ENCODE results near the gene DNM1L.

DNM1L gene

DNA sequence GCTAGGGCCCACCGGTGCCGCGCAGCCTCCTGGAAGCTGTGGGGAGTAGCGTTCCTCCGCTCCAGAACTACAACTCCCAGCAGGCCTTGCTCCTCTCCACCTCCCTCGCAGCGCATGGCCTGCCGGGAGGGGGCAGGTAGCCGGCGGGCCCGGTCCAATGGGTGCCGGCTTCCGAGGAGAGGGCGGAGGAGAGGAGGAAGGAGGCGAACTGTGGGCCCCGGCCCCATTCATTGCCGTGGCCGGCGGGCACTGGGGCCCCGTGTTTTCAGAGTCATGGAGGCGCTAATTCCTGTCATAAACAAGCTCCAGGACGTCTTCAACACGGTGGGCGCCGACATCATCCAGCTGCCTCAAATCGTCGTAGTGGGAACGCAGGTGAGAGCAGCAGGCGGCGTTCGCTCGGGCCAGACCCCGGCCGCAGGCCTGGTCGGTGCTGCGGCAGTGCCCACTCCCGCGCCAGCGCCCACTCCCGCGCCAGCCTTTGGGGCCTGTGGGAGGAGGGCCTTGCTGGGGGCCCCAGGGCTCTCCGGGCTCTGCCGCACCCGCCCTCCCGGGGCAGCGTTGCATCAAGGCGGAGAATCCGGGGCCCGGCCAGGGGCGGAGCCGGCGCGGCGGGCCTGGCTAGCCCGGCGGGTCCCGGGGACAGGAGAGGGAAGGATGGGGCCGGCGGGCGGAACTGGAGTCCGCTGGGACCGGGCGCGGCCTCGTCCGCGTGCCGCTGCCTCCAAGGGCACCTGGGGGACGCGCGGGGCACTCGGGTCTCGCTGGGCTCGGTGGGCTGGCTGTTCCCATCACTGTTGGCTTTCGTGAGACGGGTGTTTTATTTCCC is at the start of gene DNM1L:
Gene DNM1L (plus strand): TSS at position 211 of the 829 bp plus-strand sequence. CDS start 63 bp downstream, at position 274.
- peak; percentile 95 to 97 (median 95) for DNase-seq

DNA sequence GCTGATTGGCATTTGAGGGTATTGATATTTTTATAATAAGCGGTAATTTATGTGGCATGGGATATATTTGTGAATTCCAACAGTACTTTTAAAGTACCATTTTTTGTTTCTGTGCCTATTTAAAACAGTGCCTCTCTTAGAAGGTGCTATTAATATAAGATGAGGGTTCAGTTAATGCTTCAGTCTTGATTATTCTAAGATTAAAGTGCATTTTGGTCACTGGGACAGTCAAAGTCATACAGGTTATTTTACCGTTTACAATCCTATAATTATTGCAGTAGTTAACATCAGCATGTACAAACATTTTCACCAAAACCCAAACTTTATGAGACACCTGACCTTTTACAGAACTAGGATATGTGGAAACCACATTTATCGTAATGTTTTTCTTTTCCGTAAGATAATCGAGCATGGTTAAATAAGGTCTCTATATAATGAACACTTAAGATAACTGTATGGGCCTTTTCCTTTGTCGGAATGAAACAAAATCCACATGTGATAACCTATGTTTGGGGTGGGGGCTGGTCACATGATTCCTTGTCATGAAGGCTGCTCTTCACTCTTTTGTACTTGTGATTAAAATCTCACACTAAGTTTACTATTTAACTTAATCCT is 37.7 kb upstream of the DNM1L start:
- no peak for DNase-seq

GRCh38 chr12:32644431-32644830 is 34.7 kb upstream of the DNM1L start:
- no peak for DNase-seq

- no peak for DNase-seq
These were observed 31.8 kb upstream of the DNM1L start for GRCh38 chr12:32647275-32647674.

- no peak for DNase-seq
These were observed 28.6 kb upstream of the DNM1L start for GRCh38 chr12:32650508-32650907.

GRCh38 chr12:32651151-32651955 is 27.7 kb upstream of the DNM1L start:
- no peak for DNase-seq

- DNase-seq: no peak
These were observed 27.2 kb upstream of the DNM1L start for GRCh38 chr12:32651956-32652210.

DNA sequence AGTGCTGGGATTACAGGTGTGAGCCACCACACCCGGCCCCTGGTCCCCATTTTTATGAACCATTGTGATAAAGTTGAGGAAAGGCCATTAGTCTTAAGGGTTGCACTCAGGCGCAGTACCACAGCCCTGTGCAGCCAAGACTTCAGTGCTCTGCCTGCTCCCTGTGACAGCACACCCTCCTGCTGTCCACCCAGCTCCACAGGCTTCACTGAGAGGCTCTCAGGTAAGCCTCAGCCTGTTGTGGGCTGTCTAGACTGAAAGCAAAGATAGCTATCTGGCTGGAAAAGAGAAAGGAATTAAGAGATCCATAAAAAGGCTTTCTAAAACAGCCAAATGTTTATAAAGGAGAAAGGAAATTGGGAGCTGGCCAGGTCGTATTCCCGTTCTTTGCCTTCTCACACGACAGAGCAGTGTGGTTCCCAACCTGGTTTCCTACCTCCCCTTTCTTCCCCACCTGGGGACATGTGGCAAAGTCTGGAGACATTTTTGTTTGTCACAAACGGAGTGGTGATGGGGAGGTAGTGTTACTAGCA is 19.1 kb upstream of the DNM1L start:
- DNase-seq: no peak

DNA sequence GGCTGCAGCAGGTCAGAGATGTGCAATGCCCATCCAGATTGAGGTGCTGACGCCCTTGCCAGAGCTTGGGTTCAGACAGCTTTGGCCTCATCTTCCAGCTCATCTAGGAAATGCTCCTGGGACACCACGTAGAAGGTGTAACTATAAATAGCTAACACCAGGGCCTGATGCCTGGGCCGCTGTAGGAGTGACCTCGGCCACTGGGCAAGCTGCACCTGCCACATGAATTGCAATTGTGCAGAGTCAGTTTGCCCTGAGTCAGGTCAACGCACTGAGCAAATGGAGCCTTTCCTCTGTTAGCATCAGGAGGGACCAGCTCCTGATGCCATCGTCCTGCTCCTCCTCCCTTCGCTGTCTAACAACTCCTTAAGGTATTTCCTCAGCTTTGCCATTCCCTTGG is 17.4 kb upstream of the DNM1L start:
- DNase-seq: no peak

DNA sequence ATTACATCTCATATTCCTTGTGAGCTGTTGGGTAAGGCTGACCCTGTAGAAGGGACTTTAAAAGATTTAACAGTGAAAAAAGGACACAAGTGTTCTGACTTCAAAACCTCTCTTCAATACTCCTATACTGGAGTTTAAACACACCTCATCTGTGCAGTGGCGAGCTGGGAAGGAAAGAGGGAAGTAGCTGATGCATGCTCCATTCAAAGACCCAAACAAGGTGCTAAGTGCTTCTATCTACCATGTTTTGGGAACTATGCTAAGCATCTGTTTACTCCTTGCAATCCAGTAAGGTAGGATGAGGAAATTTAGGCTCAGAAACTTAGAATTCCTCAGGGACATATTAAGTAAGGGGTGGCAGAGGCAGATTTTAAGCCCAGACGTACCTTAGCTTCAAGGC is 16.4 kb upstream of the DNM1L start:
- DNase-seq: no peak

- no peak for DNase-seq
These were observed 13.1 kb upstream of the DNM1L start for GRCh38 chr12:32666018-32666417.

- no peak for DNase-seq
These were observed 9.5 kb upstream of the DNM1L start for GRCh38 chr12:32669584-32669983.

DNA sequence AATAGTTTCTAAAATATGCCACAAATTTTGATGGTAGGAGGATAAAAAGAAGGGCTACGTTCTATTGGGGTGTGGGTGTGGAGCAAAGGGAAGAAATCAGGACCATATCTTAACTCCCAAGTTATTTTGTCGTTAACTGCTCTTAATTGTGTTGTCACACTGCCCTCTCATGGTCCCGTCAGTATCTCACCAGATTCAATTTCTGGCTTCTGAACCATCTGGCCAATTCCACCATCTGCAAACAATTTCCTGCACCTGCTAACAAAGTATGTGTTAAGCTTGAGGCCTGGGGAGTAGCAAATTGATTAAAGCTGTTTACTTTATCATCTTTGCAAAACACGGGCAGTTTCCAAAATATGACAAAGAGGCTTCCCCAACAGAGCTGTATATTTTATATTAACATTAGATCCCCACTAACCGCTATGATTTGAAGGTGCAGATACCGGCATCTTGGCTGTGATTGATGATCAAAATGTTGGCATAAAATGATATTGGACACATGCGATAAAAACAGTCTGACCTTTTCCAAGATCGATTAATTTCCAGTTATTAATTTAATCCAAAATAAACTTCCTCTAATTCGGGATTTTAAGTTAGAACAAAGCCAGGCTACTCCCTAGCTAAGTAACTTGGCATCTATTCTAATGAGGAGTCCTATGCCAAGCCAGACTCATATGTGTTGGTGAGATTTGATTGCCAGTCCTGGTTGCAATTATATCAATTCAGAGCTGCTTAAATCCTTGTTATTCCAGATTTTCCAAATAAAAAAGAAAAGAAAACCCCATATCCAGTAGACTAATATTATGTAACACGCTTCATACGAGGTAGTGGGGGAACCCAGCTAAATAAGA is 6.9 kb upstream of the DNM1L start:
- DNase-seq: peak; percentile 55 to 66 (median 58)

- no peak for DNase-seq
These were observed 778 bp downstream of the DNM1L start for GRCh38 chr12:32679920-32680237.

DNA sequence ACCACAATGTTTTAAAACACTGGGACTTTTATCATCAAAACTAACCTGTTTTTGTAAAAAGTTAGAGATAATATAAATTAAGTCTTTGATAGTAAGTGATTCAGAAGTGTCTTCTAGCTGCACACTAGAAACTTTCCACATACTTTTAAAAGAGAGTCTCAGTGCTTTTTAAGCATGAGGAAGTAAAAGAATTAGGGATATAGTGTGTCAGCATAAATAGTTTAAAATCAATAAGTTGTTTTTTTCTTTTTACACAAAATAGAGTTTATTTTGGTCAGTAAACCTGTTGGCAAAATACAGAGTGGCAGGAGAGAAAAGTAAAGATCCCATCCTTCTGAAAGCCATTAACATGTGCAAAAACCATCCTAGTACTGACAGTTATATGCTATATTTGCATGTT is 1.7 kb downstream of the DNM1L start:
- DNase-seq: no peak

- no peak for DNase-seq
These were observed 2.2 kb downstream of the DNM1L start for GRCh38 chr12:32681272-32681671.

DNA sequence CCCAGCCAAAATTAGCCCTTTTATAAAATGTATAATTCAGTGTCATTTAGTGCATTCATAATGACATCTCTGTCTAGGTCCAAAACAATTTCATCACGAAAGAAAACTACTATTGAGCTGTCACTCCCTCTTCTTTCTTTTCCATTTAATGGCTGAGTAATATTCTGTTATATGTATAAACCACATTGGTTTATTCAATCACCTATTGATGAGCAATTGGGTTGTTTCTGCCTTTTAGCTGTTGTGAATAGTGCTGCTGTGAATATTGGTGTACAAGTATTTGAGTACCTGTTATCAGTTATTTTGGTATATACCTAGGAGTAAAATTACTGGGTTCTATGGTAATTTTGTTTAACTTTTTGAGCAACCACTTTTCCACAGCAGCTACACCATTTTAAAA is 7.2 kb downstream of the DNM1L start:
- no peak for DNase-seq

DNA sequence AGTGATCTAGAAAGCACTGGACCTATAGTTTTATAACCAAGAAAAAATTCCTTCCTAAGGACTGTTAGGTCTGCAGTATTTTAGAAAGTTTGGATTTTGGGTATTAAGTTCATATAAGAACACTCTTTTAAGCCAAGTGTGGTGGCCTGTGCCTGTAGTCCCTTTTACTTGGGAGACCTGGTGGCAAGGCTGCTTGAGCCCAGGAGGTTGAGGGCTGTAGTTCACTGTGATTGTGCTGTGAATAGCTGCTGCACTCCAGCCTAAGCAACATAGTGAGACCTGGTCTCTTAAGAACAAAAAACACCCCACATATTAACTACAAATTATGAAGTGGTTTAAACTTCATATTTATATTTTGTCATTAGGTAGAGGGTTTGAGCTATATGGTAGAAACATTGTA is 9.7 kb downstream of the DNM1L start:
- no peak for DNase-seq

DNA sequence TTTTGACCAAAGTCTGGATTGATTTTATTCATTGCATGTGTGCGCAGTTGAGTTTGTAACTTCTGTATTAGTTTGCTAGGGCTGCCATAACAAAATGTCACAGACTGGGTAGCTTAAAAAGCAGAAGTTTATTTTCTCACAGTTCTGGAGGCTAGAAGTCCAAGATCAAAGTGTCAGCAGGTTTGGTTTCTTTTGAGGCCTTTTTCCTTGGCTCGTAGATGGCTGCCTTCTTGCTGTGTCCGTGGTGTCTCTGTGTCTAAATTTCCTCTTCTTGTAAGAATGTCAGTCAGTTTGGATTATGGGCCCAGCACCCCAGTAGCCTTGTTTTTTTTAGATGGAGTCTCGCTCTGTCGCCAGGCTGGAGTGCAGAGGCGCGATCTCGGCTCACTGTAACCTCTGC is 11.8 kb downstream of the DNM1L start:
- DNase-seq: no peak

DNA sequence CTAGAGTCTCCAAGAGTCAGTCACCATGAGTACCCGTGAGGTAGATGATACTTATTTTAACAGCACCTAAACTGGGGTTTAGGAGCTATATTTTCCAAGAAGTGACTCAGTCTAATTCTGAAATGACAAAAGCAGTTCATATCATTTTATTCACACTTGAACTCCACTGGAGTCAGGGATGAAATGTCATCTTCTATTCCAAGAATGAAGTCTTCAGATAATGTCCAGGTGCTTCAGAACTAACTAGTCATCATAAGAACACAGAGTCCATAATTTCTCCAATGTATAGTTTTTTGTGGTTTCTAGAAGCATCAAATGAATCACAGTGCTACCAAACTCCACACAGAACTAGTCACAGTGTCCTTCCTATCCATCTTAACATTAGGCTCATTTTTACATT is 13.3 kb downstream of the DNM1L start:
- no peak for DNase-seq

DNA sequence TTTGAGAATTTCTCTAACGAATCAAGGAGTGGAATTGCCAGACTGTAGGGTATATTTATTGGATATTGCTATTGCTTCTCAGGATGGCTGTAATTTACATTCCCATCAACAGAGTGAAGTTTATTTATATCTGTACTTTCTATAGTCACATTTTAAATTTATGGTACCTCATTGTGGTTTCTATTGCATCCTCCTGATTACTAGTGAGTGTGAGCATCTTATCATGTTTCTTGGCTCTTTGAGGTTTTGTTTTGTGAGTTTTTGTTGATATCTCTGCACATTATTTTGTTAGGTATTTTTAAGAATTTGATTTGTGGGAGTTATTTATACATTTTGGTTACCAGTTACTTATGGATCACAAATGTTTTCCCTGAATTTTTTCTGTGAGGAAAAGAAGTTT is 13.9 kb downstream of the DNM1L start:
- DNase-seq: no peak

DNA sequence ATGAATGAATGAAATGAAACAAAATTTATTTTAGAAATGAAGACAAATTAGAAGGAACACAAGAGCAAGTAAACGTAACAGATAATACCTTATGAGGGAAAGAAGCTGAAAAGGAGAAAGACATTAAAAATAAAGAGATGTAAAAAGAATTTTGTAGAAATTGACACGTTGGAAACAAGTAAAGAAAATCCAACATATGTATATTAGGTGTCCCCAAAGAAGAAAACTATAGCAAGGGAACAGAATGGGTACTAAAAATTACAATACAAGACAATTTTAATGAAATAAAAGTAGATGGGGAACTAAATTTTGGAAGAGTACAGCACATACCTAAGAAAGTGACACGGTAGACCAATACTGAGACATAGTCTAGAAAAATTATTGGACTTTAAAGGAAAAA is 16.7 kb downstream of the DNM1L start:
- no peak for DNase-seq

- DNase-seq: no peak
These were observed 18.3 kb downstream of the DNM1L start for GRCh38 chr12:32697445-32697844.

All from suppressor macrophage treated with lipopolysaccharide for 1 hour (primary cell).